Measurements from ENCODE around the gene DIP2C.

DNA sequence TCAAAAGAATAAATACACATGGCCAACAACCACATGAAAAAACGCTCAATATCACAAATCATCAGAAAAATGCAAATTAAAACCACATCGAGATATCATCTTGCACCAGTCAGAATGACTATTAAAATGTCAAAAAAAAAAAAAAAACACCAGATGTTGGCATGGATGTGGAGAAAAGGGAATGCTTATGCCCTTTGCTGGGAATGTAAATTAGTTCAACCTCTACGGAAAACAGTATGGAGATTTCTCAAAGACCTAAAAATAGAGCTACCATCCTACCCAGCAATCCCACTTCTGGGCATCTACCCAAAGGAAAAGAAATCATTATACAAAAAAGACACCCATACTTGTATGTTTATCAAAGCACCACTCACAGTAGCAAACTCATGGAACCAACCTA, 45.0 kb upstream of the DIP2C start:
- TF ChIP-seq, protein P1, sequence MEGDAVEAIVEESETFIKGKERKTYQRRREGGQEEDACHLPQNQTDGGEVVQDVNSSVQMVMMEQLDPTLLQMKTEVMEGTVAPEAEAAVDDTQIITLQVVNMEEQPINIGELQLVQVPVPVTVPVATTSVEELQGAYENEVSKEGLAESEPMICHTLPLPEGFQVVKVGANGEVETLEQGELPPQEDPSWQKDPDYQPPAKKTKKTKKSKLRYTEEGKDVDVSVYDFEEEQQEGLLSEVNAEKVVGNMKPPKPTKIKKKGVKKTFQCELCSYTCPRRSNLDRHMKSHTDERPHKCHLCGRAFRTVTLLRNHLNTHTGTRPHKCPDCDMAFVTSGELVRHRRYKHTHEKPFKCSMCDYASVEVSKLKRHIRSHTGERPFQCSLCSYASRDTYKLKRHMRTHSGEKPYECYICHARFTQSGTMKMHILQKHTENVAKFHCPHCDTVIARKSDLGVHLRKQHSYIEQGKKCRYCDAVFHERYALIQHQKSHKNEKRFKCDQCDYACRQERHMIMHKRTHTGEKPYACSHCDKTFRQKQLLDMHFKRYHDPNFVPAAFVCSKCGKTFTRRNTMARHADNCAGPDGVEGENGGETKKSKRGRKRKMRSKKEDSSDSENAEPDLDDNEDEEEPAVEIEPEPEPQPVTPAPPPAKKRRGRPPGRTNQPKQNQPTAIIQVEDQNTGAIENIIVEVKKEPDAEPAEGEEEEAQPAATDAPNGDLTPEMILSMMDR (conservative IDR thresholded peaks at IDR 0.05 in 1 of 2, IDR thresholded peaks at IDR 0.05 in 1 of 2; ENCODE audit: extremely low read depth in 1 of 2, insufficient read depth in 1 of 2, low read depth in 1 of 2, low read length in 2 of 2), result no peak
- TF ChIP-seq EZH2 (IDR thresholded peaks at IDR 0.05; ENCODE audit: borderline replicate concordance, low read length), result no peak

All from mammary epithelial cell (primary cell).